Vagina (tissue), 2 donors: ENCODE measurements around the gene PRKCE.

Experiments used
- POLR2A ChIP-seq, 2 donors: fragments of 450-650 bp; IDR thresholded peaks; one replicate each; pipeline ENCODE4 v1.6.1; 2017; ENCODE audit warnings: antibody characterized with exemption in 2 of 2, mild to moderate bottlenecking in 2 of 2, moderate library complexity in 2 of 2
- POLR2AphosphoS5 ChIP-seq, 2 donors: sonication (generic); formaldehyde crosslinking; IDR thresholded peaks; one replicate each; pipeline ENCODE4 v1.9.0; 2017; ENCODE audit warnings: antibody characterized with exemption in 2 of 2, mild to moderate bottlenecking in 2 of 2, low read depth in 1 of 2; ENCODE audit not compliant: insufficient read depth in 1 of 2
- TF ChIP-seq, protein P1 (sequence below), 3 experiments: fragments of 450-650 bp in 2 of 3; fragments of 200-600 bp in 1 of 3; sonication (generic) in 1 of 3; IDR thresholded peaks; one replicate each; pipeline ENCODE4 v1.5.1; 2017 to 2019; ENCODE audit warnings: antibody characterized with exemption in 3 of 3, mild to moderate bottlenecking in 2 of 3, moderate library complexity in 2 of 3

DNA sequence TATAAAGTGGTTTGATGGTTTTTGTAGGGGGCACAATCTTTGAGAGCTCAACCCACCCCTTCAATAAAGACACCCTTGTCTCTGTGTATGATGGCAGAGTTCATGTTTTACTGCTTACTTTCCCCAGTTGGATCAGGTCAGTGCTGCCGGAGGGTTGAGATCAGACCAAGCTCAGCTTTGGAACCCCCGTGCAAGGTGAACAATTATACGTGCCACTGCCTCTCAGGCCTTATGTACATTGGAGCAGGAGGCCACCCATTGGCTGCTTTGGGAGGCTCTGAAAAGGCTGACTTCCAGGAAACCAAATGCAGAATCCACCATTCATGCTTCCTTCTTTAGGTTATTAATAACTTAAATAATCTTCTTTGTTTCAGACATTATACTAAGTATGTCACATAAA is 542.4 kb downstream of the PRKCE start:
- TF ChIP-seq, protein P1, sequence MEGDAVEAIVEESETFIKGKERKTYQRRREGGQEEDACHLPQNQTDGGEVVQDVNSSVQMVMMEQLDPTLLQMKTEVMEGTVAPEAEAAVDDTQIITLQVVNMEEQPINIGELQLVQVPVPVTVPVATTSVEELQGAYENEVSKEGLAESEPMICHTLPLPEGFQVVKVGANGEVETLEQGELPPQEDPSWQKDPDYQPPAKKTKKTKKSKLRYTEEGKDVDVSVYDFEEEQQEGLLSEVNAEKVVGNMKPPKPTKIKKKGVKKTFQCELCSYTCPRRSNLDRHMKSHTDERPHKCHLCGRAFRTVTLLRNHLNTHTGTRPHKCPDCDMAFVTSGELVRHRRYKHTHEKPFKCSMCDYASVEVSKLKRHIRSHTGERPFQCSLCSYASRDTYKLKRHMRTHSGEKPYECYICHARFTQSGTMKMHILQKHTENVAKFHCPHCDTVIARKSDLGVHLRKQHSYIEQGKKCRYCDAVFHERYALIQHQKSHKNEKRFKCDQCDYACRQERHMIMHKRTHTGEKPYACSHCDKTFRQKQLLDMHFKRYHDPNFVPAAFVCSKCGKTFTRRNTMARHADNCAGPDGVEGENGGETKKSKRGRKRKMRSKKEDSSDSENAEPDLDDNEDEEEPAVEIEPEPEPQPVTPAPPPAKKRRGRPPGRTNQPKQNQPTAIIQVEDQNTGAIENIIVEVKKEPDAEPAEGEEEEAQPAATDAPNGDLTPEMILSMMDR (IDR thresholded peaks at IDR 0.05), result no peak
- TF ChIP-seq POLR2A (IDR thresholded peaks at IDR 0.05), result no peak
- no peak for TF ChIP-seq POLR2AphosphoS5 (IDR thresholded peaks at IDR 0.05; ENCODE audit: insufficient read depth in 1 of 2, low read depth in 1 of 2)
